Mesenchymal stem cell (in vitro differentiated cells and primary cell): ENCODE results near the gene GRIK4.
A peak's percentile ranks its signal among the peaks of the same experiment; 100 is the strongest.

ENCODE experiments used
- DNase-seq: peaks from one replicate; pipeline ENCODE4 v3.0.0-alpha.2; 2013
- H2AFZ ChIP-seq: one replicate; pipeline ENCODE4 v1.6.1; 2013; ENCODE audit warnings: low read depth, mild to moderate bottlenecking, control low read depth, inconsistent platforms, low read length, moderate library complexity
- H2AK5ac ChIP-seq: 2 replicates; pipeline ENCODE4 v1.6.1; 2013; ENCODE audit warnings: low read length, moderate library complexity, mild to moderate bottlenecking, inconsistent platforms; ENCODE audit not compliant: severe bottlenecking
- H2BK120ac ChIP-seq: one replicate; pipeline ENCODE4 v1.6.1; 2013; ENCODE audit warnings: low read depth, mild to moderate bottlenecking, inconsistent platforms, low read length, moderate library complexity
- H2BK12ac ChIP-seq, 2 experiments: one replicate each; pipeline ENCODE4 v1.6.1; 2013; ENCODE audit warnings: inconsistent platforms in 2 of 2, low read length in 2 of 2, mild to moderate bottlenecking in 2 of 2, moderate library complexity in 2 of 2, control low read depth in 1 of 2
- H2BK15ac ChIP-seq: one replicate; pipeline ENCODE4 v1.6.1; 2013; ENCODE audit warnings: mild to moderate bottlenecking, low read depth, inconsistent platforms; ENCODE audit not compliant: poor library complexity, severe bottlenecking
- H2BK5ac ChIP-seq: 2 replicates; pipeline ENCODE4 v1.6.1; 2013; ENCODE audit warnings: low read depth, mild to moderate bottlenecking, low read length, control low read depth, inconsistent platforms; ENCODE audit not compliant: poor library complexity, severe bottlenecking
- H3K14ac ChIP-seq, 2 experiments: one replicate each; pipeline ENCODE4 v1.6.1; 2013; ENCODE audit warnings: inconsistent platforms in 2 of 2, low read length in 2 of 2, control low read depth in 1 of 2, mild to moderate bottlenecking in 1 of 2, moderate library complexity in 1 of 2
- H3K18ac ChIP-seq, 2 experiments: one replicate each; pipeline ENCODE4 v1.6.1; 2013; ENCODE audit warnings: inconsistent platforms in 2 of 2, low read length in 2 of 2, control low read depth in 1 of 2, low read depth in 1 of 2, mild to moderate bottlenecking in 1 of 2
- H3K23ac ChIP-seq, 2 experiments: one replicate each; pipeline ENCODE4 v1.6.1; 2013; ENCODE audit warnings: inconsistent platforms in 2 of 2, low read length in 2 of 2, mild to moderate bottlenecking in 2 of 2, moderate library complexity in 2 of 2, control low read depth in 1 of 2
- H3K27ac ChIP-seq: 2 replicates; pipeline ENCODE4 v1.5.1; 2013; ENCODE audit warnings: mild to moderate bottlenecking, moderate library complexity, low read length, control low read depth, inconsistent platforms; ENCODE audit not compliant: poor library complexity, severe bottlenecking
- H3K27me3 ChIP-seq, 2 experiments: 2 replicates each; pipeline versions ENCODE4 v1.6.1 to v1.7.0; 2013; ENCODE audit warnings: low read length in 2 of 2, mild to moderate bottlenecking in 2 of 2, moderate library complexity in 2 of 2, control low read depth in 1 of 2, inconsistent platforms in 1 of 2; ENCODE audit not compliant: control insufficient read depth in 1 of 2, insufficient read depth in 1 of 2
- H3K36me3 ChIP-seq, 2 experiments: 2 replicates each; pipeline versions ENCODE4 v1.6.1 to v1.7.0; 2013; ENCODE audit warnings: low read length in 2 of 2, control low read depth in 1 of 2, inconsistent platforms in 1 of 2, low read depth in 1 of 2, mild to moderate bottlenecking in 1 of 2; ENCODE audit not compliant: insufficient read depth in 2 of 2, control insufficient read depth in 1 of 2
- H3K4ac ChIP-seq, 2 experiments: one replicate each; pipeline ENCODE4 v1.6.1; 2013; ENCODE audit warnings: inconsistent platforms in 2 of 2, low read length in 2 of 2, mild to moderate bottlenecking in 2 of 2, moderate library complexity in 2 of 2, control low read depth in 1 of 2, low read depth in 1 of 2
- H3K4me1 ChIP-seq: 2 replicates; pipeline ENCODE4 v1.6.1; 2013; ENCODE audit warnings: low read depth, low read length, control low read depth; ENCODE audit not compliant: control insufficient read depth, insufficient read depth
- H3K4me2 ChIP-seq: 2 replicates; pipeline ENCODE4 v1.6.1; 2013; ENCODE audit warnings: low read length, mild to moderate bottlenecking, inconsistent platforms; ENCODE audit not compliant: poor library complexity, severe bottlenecking
- H3K4me3 ChIP-seq, 2 experiments: 2 replicates each; pipeline versions ENCODE4 v1.5.1 to v1.7.0; 2013; ENCODE audit warnings: low read length in 2 of 2, mild to moderate bottlenecking in 2 of 2, control low read depth in 1 of 2, low read depth in 1 of 2; ENCODE audit not compliant: insufficient read depth in 1 of 2
- H3K79me1 ChIP-seq: replicated peaks from 2 replicates; pipeline ENCODE4 v1.6.1; 2013; ENCODE audit warnings: mild to moderate bottlenecking, control low read depth, low read length, inconsistent platforms; ENCODE audit not compliant: poor library complexity, severe bottlenecking
- H3K9ac ChIP-seq: 2 replicates; pipeline ENCODE4 v1.7.0; 2013; ENCODE audit warnings: mild to moderate bottlenecking, low read length, moderate library complexity
- H3K9me3 ChIP-seq: 2 replicates; pipeline ENCODE4 v1.7.0; 2013; ENCODE audit warnings: mild to moderate bottlenecking, low read length; ENCODE audit not compliant: control insufficient read depth
- H4K8ac ChIP-seq: one replicate; pipeline ENCODE4 v1.6.1; 2013; ENCODE audit warnings: inconsistent platforms, mild to moderate bottlenecking, low read length, moderate library complexity
- H4K91ac ChIP-seq: one replicate; pipeline ENCODE4 v1.6.1; 2013; ENCODE audit warnings: mild to moderate bottlenecking, low read length, inconsistent platforms
- WGBS: methylation state at CpG from one replicate; pipeline ENCODE4 v1.1.7; 2013; ENCODE audit warnings: mixed read lengths; 5-methylcytosine and 5-hydroxymethylcytosine counted together

The GRIK4 gene

GRCh38 chr11:120524536-120525085, 13.1 kb downstream of the GRIK4 start:
- Histone ChIP-seq H3K4ac (no peak overlapping the region), H2BK15ac (peak overlapping the region; percentile 19), H3K4me2 (no peak overlapping the region), H2BK5ac (no peak overlapping the region), H3K27ac (no peak overlapping the region), H2AFZ (no peak overlapping the region), H3K36me3 (no peaks in the 10 kb centered on the region), H4K91ac (no peak overlapping the region), H4K8ac (no peak overlapping the region), H3K9ac (no peak overlapping the region), H3K9me3 (no peaks in the 10 kb centered on the region), H2BK12ac (no peak overlapping the region), H3K79me1 (no peaks in the 10 kb centered on the region), H3K23ac (no peak overlapping the region), H3K4me1 (peaks cover 14% of the 10 kb centered on the region), H3K27me3 (peaks cover 37 to 63% of the 10 kb centered on the region in 2 experiments), H3K4me3 (no peak overlapping the region), H3K14ac (no peak overlapping the region), H2BK120ac (no peak overlapping the region), H3K18ac (peak overlapping the region in 1 of 2 experiments; percentile 4), H2AK5ac (no peak overlapping the region)
- DNase-seq = no peak
- 96% methylated on average over 9 of the region's 9 CpGs for WGBS

- H2BK15ac ChIP-seq = no peak overlapping the region
- no peak overlapping the region for H3K27ac ChIP-seq
- no peaks in the 10 kb centered on the region for H3K79me1 ChIP-seq
- H2BK5ac ChIP-seq = no peak overlapping the region
- H3K4me2 ChIP-seq = no peak overlapping the region
- H3K27me3 ChIP-seq = peaks cover 46 to 68% of the 10 kb centered on the region in 2 experiments
- no peak for DNase-seq
- peaks cover 14% of the 10 kb centered on the region for H3K4me1 ChIP-seq
- H2BK120ac ChIP-seq = no peak overlapping the region
- peak overlapping the region in 1 of 2 experiments; percentile 64 for H3K14ac ChIP-seq
- H2BK12ac ChIP-seq = peak overlapping the region in 1 of 2 experiments; percentile 49
- H2AFZ ChIP-seq = no peak overlapping the region
- 94% methylated on average over 15 of the region's 16 CpGs for WGBS
- no peak overlapping the region for H4K8ac ChIP-seq
- H3K9ac ChIP-seq = no peak overlapping the region
- H2AK5ac ChIP-seq = no peak overlapping the region
- H3K9me3 ChIP-seq = no peaks in the 10 kb centered on the region
- H3K4me3 ChIP-seq = no peak overlapping the region
- no peaks in the 10 kb centered on the region for H3K36me3 ChIP-seq
- no peak overlapping the region for H3K23ac ChIP-seq
- H4K91ac ChIP-seq = no peak overlapping the region
- H3K18ac ChIP-seq = no peak overlapping the region
- no peak overlapping the region for H3K4ac ChIP-seq
Observed at GRCh38 chr11:120525261-120526171, 14.0 kb downstream of the GRIK4 start.

GRCh38 chr11:120526241-120526640, 14.7 kb downstream of the GRIK4 start:
- H4K8ac ChIP-seq = no peak overlapping the region
- no peak overlapping the region for H3K18ac ChIP-seq

GRCh38 chr11:120527111-120527761, 15.7 kb downstream of the GRIK4 start:
- Histone ChIP-seq H2BK5ac (no peak overlapping the region), H3K36me3 (no peaks in the 10 kb centered on the region), H4K8ac (no peak overlapping the region), H3K9me3 (no peaks in the 10 kb centered on the region), H3K79me1 (no peaks in the 10 kb centered on the region), H3K4me1 (peaks cover 14% of the 10 kb centered on the region), H3K4me3 (peak overlapping the region in 1 of 2 experiments; percentile 58), H3K23ac (no peak overlapping the region), H3K14ac (no peak overlapping the region), H2BK15ac (no peak overlapping the region), H2AFZ (no peak overlapping the region), H3K4me2 (no peak overlapping the region), H3K9ac (peak overlapping the region; percentile 36), H2BK120ac (no peak overlapping the region), H3K18ac (no peak overlapping the region), H3K27me3 (peaks cover 53 to 60% of the 10 kb centered on the region in 2 experiments), H2BK12ac (no peak overlapping the region), H2AK5ac (no peak overlapping the region), H3K4ac (no peak overlapping the region), H4K91ac (no peak overlapping the region), H3K27ac (no peak overlapping the region)
- 55% methylated on average over 16 of the region's 16 CpGs for WGBS
- no peak for DNase-seq

More at GRCh38 chr11:120526241-120526640, 14.7 kb downstream of the GRIK4 start:
- Histone ChIP-seq H3K79me1 (no peaks in the 10 kb centered on the region), H3K9me3 (no peaks in the 10 kb centered on the region), H3K14ac (no peak overlapping the region), H3K4me1 (peaks cover 14% of the 10 kb centered on the region), H3K9ac (no peak overlapping the region), H2AK5ac (no peak overlapping the region), H2AFZ (no peak overlapping the region), H3K4me2 (no peak overlapping the region), H3K4ac (no peak overlapping the region), H3K23ac (no peak overlapping the region), H3K27ac (no peak overlapping the region), H4K91ac (no peak overlapping the region), H2BK120ac (no peak overlapping the region), H3K36me3 (no peaks in the 10 kb centered on the region), H2BK5ac (no peak overlapping the region), H2BK15ac (no peak overlapping the region), H3K27me3 (peaks cover 53 to 61% of the 10 kb centered on the region in 2 experiments), H3K4me3 (no peak overlapping the region), H2BK12ac (no peak overlapping the region)
- DNase-seq = no peak
- WGBS = 94% methylated on average over 9 of the region's 10 CpGs
